Thyroid gland (tissue), 4 donors: ENCODE results near the gene EDAR.

Experiments
- CTCF ChIP-seq, 6 experiments: fragments of 200-600 bp in 3 of 6; fragments of 450-650 bp in 3 of 6; sonication (generic) in 3 of 6; IDR thresholded peaks; one replicate each; pipeline ENCODE4 v1.5.1; 2016 to 2019; ENCODE audit warnings: antibody characterized with exemption in 6 of 6, mild to moderate bottlenecking in 2 of 6, inconsistent platforms in 1 of 6, moderate library complexity in 1 of 6
- POLR2A ChIP-seq, 2 donors: fragments of 450-650 bp; IDR thresholded peaks; one replicate each; pipeline ENCODE4 v1.6.1; 2017; ENCODE audit warnings: antibody characterized with exemption in 2 of 2, mild to moderate bottlenecking in 2 of 2, moderate library complexity in 1 of 2

- TF ChIP-seq CTCF (IDR thresholded peaks at IDR 0.05): no peak
- no peak for TF ChIP-seq POLR2A (IDR thresholded peaks at IDR 0.05)
These were observed 67.7 kb downstream of the EDAR start for GRCh38 chr2:108921096-108922030.
